ENCODE results near the gene OGFOD3.
"Not testable (repeated sequence)": the region's sequence is repeated elsewhere in the genome, so short reads cannot be mapped to it uniquely, and the experiment has no call there.

The OGFOD3 gene

GRCh38 chr17:82370471-82371332, 47.7 kb downstream of the OGFOD3 start:
- TF ChIP-seq CTCF (IDR thresholded peaks at IDR 0.05; ENCODE audit: low read length, missing control alignments): no peak
- no peak for DNase-seq (ENCODE audit: low read depth)
- H3K4me3 ChIP-seq (replicated peaks; ENCODE audit: low read depth, low read length): peak overlapping the region; percentile 30

GRCh38 chr17:82369211-82369610, 49.2 kb downstream of the OGFOD3 start:
- H3K4me3 ChIP-seq (replicated peaks; ENCODE audit: low read depth, low read length): no peak overlapping the region
- TF ChIP-seq CTCF (IDR thresholded peaks at IDR 0.05; ENCODE audit: low read length, missing control alignments): no peak
- DNase-seq (ENCODE audit: low read depth): no peak

- no peak overlapping the region for H3K4me3 ChIP-seq (replicated peaks; ENCODE audit: low read depth, low read length)
- TF ChIP-seq CTCF (IDR thresholded peaks at IDR 0.05; ENCODE audit: low read length, missing control alignments): no peak
- DNase-seq (ENCODE audit: low read depth): no peak
Observed at GRCh38 chr17:82367724-82368524, 50.5 kb downstream of the OGFOD3 start.

- no peak for TF ChIP-seq CTCF (IDR thresholded peaks at IDR 0.05; ENCODE audit: low read length, missing control alignments)
- no peak overlapping the region for H3K4me3 ChIP-seq (replicated peaks; ENCODE audit: low read depth, low read length)
- no peak for DNase-seq (ENCODE audit: low read depth)
Observed at GRCh38 chr17:82366749-82367148, 51.6 kb downstream of the OGFOD3 start.

GRCh38 chr17:82365606-82366295, 52.6 kb downstream of the OGFOD3 start:
- no peak for DNase-seq (ENCODE audit: low read depth)
- no peak overlapping the region for H3K4me3 ChIP-seq (replicated peaks; ENCODE audit: low read depth, low read length)
- TF ChIP-seq CTCF (IDR thresholded peaks at IDR 0.05; ENCODE audit: low read length, missing control alignments): no peak

GRCh38 chr17:82361885-82362633, 56.3 kb downstream of the OGFOD3 start:
- no peak overlapping the region for H3K4me3 ChIP-seq (replicated peaks; ENCODE audit: low read depth, low read length)
- TF ChIP-seq CTCF (IDR thresholded peaks at IDR 0.05; ENCODE audit: low read length, missing control alignments): no peak
- DNase-seq (ENCODE audit: low read depth): no peak

- not testable (repeated sequence) for DNase-seq (ENCODE audit: low read depth); H3K4me3 ChIP-seq (replicated peaks; ENCODE audit: low read depth, low read length)
Observed at GRCh38 chr17:82359451-82360074, 58.8 kb downstream of the OGFOD3 start.
